ENCODE data around the gene LRRFIP1.

DNA sequence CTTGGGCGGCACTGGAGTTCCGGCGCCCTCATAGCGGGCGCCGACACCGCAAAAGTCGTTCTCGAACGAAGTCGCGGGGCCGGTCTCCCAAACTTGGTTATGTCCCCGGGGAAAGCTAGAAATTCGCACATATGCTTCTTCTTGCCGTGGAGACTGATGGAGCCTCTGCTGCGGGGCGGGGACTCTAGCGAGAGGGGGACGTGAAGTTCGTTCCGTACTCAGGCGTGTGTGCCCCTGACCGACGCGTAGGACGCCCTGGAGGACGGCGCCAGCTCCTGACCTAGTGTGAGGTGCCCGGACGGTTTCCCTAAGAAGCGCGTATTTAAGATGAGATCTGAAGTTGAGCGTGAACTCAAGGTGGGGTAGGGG lies 171.7 kb downstream of the LRRFIP1 start:
- TF ChIP-seq, protein P1, sequence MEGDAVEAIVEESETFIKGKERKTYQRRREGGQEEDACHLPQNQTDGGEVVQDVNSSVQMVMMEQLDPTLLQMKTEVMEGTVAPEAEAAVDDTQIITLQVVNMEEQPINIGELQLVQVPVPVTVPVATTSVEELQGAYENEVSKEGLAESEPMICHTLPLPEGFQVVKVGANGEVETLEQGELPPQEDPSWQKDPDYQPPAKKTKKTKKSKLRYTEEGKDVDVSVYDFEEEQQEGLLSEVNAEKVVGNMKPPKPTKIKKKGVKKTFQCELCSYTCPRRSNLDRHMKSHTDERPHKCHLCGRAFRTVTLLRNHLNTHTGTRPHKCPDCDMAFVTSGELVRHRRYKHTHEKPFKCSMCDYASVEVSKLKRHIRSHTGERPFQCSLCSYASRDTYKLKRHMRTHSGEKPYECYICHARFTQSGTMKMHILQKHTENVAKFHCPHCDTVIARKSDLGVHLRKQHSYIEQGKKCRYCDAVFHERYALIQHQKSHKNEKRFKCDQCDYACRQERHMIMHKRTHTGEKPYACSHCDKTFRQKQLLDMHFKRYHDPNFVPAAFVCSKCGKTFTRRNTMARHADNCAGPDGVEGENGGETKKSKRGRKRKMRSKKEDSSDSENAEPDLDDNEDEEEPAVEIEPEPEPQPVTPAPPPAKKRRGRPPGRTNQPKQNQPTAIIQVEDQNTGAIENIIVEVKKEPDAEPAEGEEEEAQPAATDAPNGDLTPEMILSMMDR (IDR thresholded peaks at IDR 0.05): no peak
- no peak for TF ChIP-seq POLR2A (IDR thresholded peaks at IDR 0.05)

All from adrenal gland (tissue), 5 donors.